ENCODE measurements around the gene PTPRB.

Gene PTPRB

DNA sequence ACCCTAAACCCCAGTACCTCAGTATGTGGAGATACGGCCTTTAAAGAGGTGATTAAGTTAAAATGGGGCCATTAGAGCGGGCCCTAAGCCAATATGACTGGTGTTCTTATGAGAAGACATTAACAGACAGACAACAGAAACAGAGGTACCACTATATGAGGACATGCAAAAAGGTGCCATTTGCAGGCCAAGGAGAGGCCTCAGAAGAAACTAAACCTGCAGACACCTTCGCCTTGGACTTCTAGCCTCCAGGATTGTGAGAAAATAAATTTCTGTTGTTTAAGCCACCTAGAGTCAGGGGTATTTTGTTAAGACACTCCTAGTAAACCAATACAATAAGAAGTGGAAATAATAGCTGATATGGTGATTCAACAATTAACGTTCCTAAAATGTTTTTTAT lies 32.6 kb downstream of the PTPRB start:
- no peak for TF ChIP-seq HDGF (IDR thresholded peaks at IDR 0.05; ENCODE audit: borderline replicate concordance)
- no peak for TF ChIP-seq ARNT (IDR thresholded peaks at IDR 0.05)
- no peak for TF ChIP-seq CTBP1 (IDR thresholded peaks at IDR 0.05; ENCODE audit: borderline replicate concordance)
- no peak for TF ChIP-seq ELF4 (IDR thresholded peaks at IDR 0.05)
- TF ChIP-seq LEF1 (IDR thresholded peaks at IDR 0.05; ENCODE audit: borderline replicate concordance): no peak
- TF ChIP-seq, protein P1, sequence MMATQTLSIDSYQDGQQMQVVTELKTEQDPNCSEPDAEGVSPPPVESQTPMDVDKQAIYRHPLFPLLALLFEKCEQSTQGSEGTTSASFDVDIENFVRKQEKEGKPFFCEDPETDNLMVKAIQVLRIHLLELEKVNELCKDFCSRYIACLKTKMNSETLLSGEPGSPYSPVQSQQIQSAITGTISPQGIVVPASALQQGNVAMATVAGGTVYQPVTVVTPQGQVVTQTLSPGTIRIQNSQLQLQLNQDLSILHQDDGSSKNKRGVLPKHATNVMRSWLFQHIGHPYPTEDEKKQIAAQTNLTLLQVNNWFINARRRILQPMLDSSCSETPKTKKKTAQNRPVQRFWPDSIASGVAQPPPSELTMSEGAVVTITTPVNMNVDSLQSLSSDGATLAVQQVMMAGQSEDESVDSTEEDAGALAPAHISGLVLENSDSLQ (IDR thresholded peaks at IDR 0.05): no peak
- TF ChIP-seq SP1 (IDR thresholded peaks at IDR 0.05): no peak
- no peak for TF ChIP-seq L3MBTL2 (conservative IDR thresholded peaks at IDR 0.05)
- TF ChIP-seq TARDBP (IDR thresholded peaks at IDR 0.05): no peak
- TF ChIP-seq FOXM1 (IDR thresholded peaks at IDR 0.05; ENCODE audit: borderline replicate concordance): no peak
- no peak for TF ChIP-seq FOXK2 (IDR thresholded peaks at IDR 0.05)
- no peak for TF ChIP-seq BHLHE40 (IDR thresholded peaks at IDR 0.05; ENCODE audit: borderline replicate concordance)
- TF ChIP-seq SUZ12 (IDR thresholded peaks at IDR 0.05): no peak
- no peak for TF ChIP-seq NFRKB (IDR thresholded peaks at IDR 0.05)
- no peak for TF ChIP-seq FOXA1 (IDR thresholded peaks at IDR 0.05)
- no peak for TF ChIP-seq ZNF384 (IDR thresholded peaks at IDR 0.05)
- ChIA-PET CTCF (interaction anchor here (0.5 kb wide), 1 partner anchor 115 kb away, joined by 3 read pairs; no protein-coding TSS in a partner anchor), POLR2A (no interaction called here)
- DNase-seq (ENCODE audit: extremely low spot score): no peak

DNA sequence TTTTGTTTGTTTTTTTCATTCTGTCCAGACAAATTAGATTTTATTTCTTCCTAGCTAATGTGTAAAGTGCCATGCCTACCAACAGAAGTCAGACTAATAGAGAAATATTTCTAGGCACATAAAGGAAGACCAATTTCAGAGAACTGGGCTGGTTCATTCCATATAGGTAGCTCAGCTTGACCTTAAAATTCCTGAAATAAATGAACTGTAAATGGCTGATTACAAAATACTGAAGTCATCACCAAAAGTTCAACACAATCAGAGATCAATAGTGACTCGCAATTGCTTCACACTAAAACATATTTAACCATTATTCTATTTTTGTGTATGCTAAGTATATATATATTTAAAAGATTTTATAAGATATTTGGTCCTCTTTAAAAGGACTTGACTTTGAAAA lies 34.2 kb downstream of the PTPRB start:
- DNase-seq (ENCODE audit: extremely low spot score): no peak
- ChIA-PET CTCF (no interaction called here), POLR2A (no interaction called here)
- TF ChIP-seq HDGF (IDR thresholded peaks at IDR 0.05; ENCODE audit: borderline replicate concordance) (no peak), ARNT (IDR thresholded peaks at IDR 0.05) (no peak), FOXA1 (IDR thresholded peaks at IDR 0.05) (no peak), SP1 (IDR thresholded peaks at IDR 0.05) (no peak), CTBP1 (IDR thresholded peaks at IDR 0.05; ENCODE audit: borderline replicate concordance) (no peak)

DNA sequence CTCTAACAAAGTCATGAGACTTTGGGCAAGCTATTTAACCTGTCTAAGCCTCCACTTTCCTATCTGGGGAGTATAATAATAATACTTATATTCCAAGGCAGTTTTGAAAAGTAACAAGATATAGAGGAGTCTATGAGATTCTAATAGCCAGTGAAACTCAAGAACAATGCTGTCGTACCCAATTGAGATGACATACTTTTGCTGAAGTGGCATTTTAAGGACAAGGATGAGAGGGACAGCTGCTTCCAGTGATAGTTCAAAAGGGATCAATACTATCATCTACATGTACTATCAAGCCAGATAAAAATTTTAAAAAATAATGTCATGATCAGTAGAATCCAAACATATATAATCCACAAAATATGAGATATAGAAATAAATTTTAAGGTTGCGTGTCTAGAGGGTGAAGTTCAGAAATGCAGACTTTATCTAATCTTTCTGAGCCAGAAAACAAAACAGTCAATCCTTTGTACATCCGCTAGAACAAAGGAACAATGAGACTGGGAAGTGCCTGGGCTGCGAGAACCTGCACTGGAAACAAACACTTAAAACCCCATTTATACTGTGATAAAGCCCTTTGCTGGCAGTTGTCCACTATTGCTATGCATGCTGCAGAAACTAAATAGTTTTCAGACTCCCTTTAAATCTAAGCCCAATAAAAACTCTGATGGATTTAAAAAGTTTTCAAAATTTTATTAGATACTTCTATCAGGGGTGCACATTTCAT lies 38.6 kb downstream of the PTPRB start:
- ChIA-PET POLR2A (no interaction called here), CTCF (no interaction called here)
- no peak for DNase-seq (ENCODE audit: extremely low spot score)
- no peak for TF ChIP-seq ZNF384 (IDR thresholded peaks at IDR 0.05)

DNA sequence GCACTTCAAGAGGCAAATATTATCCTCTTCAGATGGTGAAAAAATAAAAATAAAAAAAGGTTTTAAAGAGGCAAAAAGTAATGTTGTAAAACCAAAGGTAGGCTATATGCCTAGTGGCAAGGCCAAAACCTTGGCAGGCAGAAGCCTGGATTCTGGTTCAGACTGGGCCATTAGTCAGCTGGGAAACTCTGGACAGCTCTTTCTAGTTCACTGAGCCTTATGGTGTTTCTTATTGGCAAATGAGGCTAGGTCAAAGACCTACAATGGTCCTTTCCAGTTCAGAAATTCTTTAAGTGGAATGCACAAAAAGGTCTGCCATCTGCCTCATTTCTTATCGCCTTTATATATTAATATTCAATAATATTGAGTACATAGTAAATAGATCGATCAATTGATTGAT lies 44.6 kb downstream of the PTPRB start:
- TF ChIP-seq SP1 (IDR thresholded peaks at IDR 0.05): no peak
- TF ChIP-seq TARDBP (IDR thresholded peaks at IDR 0.05): no peak
- TF ChIP-seq ZNF384 (IDR thresholded peaks at IDR 0.05): no peak
- no peak for TF ChIP-seq NFRKB (IDR thresholded peaks at IDR 0.05)
- no peak for TF ChIP-seq L3MBTL2 (conservative IDR thresholded peaks at IDR 0.05)
- no peak for DNase-seq (ENCODE audit: extremely low spot score)
- POLR2A ChIA-PET: no interaction called here
- CTCF ChIA-PET: no interaction called here

DNA sequence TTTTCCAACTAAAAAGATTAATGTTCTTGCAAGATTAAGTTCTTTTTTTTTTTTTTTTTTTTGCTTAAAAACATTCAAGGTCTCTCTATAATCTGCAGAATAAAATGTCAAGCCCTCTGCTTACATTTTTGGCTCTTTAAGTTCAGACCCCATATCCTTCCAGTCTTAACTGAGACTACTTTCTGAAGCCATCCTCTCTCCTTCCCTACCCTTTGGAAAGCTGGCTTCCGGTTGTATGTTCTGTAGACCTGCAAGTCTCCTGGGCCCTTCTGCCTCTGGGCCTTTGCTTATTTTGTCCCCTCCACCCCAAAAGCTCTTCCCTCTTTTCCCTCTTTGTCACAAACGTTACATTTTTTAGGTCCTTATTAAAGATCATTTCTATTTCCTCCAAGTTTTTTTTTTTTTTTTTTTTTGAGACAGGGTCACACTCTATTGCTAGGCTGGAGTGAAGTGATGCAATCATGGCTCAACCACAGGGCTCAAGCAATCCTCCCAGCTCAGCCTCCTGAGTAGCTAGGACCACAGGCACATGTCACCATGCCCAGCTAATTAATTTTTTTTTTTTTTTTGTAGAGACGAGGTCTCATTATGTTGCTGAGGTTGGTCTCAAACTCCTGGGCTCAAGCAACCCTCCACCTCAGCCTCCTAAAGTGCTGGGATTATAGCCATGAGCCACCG lies 46.5 kb downstream of the PTPRB start:
- ChIA-PET POLR2A (interaction anchor here (0.7 kb wide), 1 partner anchor 22 kb away, joined by 3 read pairs; no protein-coding TSS in a partner anchor), CTCF (interaction anchor here (0.7 to 0.8 kb wide), 2 partner anchors 117 to 129 kb away, joined by 5 read pairs; no protein-coding TSS in a partner anchor)
- TF ChIP-seq SP1 (IDR thresholded peaks at IDR 0.05) (no peak), FOXM1 (IDR thresholded peaks at IDR 0.05; ENCODE audit: borderline replicate concordance) (no peak), L3MBTL2 (conservative IDR thresholded peaks at IDR 0.05) (no peak), TARDBP (IDR thresholded peaks at IDR 0.05) (no peak), FOXA1 (IDR thresholded peaks at IDR 0.05) (no peak), FOXK2 (IDR thresholded peaks at IDR 0.05) (no peak), LEF1 (IDR thresholded peaks at IDR 0.05; ENCODE audit: borderline replicate concordance) (no peak)
- no peak for DNase-seq (ENCODE audit: extremely low spot score)

DNA sequence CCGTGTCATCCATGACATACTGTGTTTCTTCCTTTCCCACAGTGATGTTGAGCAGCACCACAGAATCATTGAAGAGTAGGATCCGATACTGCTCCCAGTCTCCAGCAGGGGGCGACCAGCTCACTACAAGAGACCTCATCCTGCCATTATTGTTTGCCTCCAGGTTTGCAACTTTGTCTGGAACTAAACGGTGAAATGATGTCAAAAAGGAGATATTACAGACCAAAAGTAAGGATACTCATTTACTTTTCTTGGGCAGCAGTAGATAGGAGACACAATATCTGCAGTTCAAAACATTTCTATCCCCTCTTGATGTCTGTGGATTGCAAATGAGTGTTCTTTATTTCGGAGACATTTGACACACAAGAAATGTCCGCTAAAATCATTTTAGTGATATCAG lies 47.2 kb downstream of the PTPRB start:
- DNase-seq (ENCODE audit: extremely low spot score): peak; percentile 67
- TF ChIP-seq CTBP1 (IDR thresholded peaks at IDR 0.05; ENCODE audit: borderline replicate concordance) (no peak), FOXA1 (IDR thresholded peaks at IDR 0.05) (no peak), ARNT (IDR thresholded peaks at IDR 0.05) (no peak), L3MBTL2 (conservative IDR thresholded peaks at IDR 0.05) (no peak), FOXM1 (IDR thresholded peaks at IDR 0.05; ENCODE audit: borderline replicate concordance) (no peak), LEF1 (IDR thresholded peaks at IDR 0.05; ENCODE audit: borderline replicate concordance) (no peak), SP1 (IDR thresholded peaks at IDR 0.05) (no peak), TARDBP (IDR thresholded peaks at IDR 0.05) (no peak), FOXK2 (IDR thresholded peaks at IDR 0.05) (no peak), ELF4 (IDR thresholded peaks at IDR 0.05) (no peak), SUZ12 (IDR thresholded peaks at IDR 0.05) (no peak), BHLHE40 (IDR thresholded peaks at IDR 0.05; ENCODE audit: borderline replicate concordance) (no peak), HDGF (IDR thresholded peaks at IDR 0.05; ENCODE audit: borderline replicate concordance) (no peak), NFRKB (IDR thresholded peaks at IDR 0.05) (no peak), ZNF384 (IDR thresholded peaks at IDR 0.05) (no peak)
- TF ChIP-seq, protein P1 (IDR thresholded peaks at IDR 0.05): no peak
- ChIA-PET CTCF (interaction anchor here (0.8 kb wide), 1 partner anchor 130 kb away, joined by 5 read pairs; no protein-coding TSS in a partner anchor), POLR2A (no interaction called here)

DNA sequence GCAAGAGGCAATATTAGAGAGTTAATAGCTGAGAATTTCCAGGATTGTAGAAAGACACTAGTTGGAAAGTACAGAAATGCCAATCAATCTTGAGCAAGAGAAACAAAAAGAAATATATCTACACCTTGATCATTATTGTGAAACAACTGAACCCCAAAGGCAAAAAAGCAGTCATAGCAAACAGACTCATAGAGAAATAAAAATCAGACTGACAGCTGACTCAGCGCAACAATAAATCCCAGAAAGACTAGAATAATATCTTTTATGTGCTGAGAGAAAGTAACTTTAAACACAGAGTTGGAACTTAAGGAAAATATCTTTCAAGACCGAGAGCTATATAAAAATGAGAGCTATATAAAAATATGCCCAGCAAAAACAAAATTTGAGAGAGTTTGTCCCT lies 52.9 kb downstream of the PTPRB start:
- TF ChIP-seq, protein P1 (IDR thresholded peaks at IDR 0.05): 0 out of 2 replicates have a peak, but pooled peaks have one; percentile 22
- TF ChIP-seq ELF4 (IDR thresholded peaks at IDR 0.05) (no peak), TARDBP (IDR thresholded peaks at IDR 0.05) (no peak), LEF1 (IDR thresholded peaks at IDR 0.05; ENCODE audit: borderline replicate concordance) (no peak), ZNF384 (IDR thresholded peaks at IDR 0.05) (no peak), SP1 (IDR thresholded peaks at IDR 0.05) (no peak), FOXA1 (IDR thresholded peaks at IDR 0.05) (no peak)
- DNase-seq (ENCODE audit: extremely low spot score): no peak
- POLR2A ChIA-PET: no interaction called here
- CTCF ChIA-PET: no interaction called here

Measured in HEK293T (cell line).